Stimulated activated CD4-positive, alpha-beta T cell treated with anti-CD3 and anti-CD28 coated beads, TNF-alpha, amount 100 ng/mL, for 48 hours (primary cell): ENCODE measurements around the gene PPP1CB.
"Not testable (repeated sequence)": the region's sequence is repeated elsewhere in the genome, so short reads cannot be mapped to it uniquely, and the experiment has no call there.

ENCODE experiments used
- DNase-seq, 3 donors: peaks; one replicate each; pipeline ENCODE4 v3.0.0-alpha.2; 2020; ENCODE audit warnings: low read depth in 3 of 3

Gene PPP1CB

GRCh38 chr2:28778392-28778791 lies 26.8 kb downstream of the PPP1CB start:
- DNase-seq = no peak

GRCh38 chr2:28779001-28779400 lies 27.4 kb downstream of the PPP1CB start:
- no peak for DNase-seq

DNA sequence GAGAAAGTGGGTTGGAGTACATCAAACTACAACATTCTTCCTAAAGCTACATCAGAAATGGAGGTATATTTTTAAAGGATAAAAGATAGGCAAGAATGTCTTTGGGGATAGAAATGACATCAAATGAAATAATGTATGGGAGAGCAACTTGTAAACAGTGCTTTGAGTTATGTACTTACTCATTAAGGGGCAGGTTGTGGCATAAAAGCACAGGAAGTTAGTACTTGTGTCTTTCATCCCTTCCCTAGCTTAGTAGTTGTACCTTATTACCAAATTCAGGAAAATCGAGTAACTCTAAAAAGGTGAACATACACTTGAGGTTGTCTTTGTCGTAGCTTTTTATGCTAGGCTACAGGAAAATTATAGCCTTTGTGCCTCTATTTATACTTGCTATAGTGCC lies 28.9 kb downstream of the PPP1CB start:
- DNase-seq = no peak

GRCh38 chr2:28782423-28782822 lies 30.8 kb downstream of the PPP1CB start:
- no peak for DNase-seq

- DNase-seq = not testable (repeated sequence)
Measured at GRCh38 chr2:28784570-28784969, 32.9 kb downstream of the PPP1CB start.

DNA sequence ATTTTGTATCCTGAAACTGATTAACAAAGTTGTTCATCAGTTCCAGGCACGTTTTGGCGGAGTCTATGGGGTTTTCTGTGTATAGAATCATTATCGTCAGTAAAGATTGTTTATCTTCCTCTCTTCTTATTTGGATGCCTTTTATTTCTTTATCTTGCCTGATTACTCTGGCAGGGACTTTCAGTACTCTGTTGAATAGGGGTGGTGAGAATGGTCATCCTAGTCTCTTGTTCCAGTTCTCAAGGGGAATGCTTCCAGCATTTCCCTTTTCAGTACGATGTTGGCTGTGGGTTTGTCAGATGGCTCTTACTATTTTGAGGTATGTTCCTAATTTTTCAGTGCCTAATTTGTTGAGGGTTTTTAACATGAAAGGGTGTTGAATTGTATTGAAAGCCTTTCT lies 45.0 kb downstream of the PPP1CB start:
- DNase-seq = no peak

DNA sequence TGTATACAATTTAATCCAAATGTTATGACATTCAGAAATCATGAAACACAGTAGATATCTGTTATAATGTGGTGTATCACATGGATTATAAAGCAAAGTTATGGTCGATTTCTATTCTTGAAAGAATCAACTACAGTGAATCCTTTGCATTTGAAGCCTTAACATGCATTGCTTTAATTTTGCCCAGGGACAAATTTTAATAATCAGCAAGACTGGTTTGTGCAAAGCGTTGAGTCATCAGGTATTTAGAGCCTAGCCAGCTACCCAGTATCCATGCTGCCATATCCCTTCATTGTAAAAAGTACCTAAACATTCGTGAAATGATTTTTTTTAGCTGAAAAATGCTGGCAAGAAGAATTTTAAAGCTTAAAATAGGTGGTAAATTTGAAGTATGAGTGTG lies 50.1 kb downstream of the PPP1CB start:
- DNase-seq = no peak

GRCh38 chr2:28802975-28803429 lies 51.4 kb downstream of the PPP1CB start:
- no peak for DNase-seq

DNA sequence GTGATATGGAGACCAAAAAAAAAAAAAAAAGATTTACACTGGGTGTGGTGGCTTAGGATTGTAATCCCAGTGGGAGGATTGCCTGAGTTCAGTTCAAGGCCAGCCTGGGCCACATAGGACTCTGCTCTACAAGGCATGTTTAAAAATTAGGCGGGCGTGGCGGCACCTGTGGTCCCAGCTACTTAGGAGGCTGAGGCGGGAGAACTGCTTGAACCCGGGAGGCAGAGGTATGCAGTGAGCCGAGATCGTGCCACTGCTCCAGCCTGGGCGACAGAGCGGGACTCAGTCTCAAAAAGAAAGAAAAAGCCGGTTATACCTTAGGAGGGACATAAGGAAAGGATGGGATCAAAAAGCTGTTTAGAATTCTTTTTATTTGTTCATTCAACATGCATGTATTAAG lies 58.3 kb downstream of the PPP1CB start:
- no peak for DNase-seq

DNA sequence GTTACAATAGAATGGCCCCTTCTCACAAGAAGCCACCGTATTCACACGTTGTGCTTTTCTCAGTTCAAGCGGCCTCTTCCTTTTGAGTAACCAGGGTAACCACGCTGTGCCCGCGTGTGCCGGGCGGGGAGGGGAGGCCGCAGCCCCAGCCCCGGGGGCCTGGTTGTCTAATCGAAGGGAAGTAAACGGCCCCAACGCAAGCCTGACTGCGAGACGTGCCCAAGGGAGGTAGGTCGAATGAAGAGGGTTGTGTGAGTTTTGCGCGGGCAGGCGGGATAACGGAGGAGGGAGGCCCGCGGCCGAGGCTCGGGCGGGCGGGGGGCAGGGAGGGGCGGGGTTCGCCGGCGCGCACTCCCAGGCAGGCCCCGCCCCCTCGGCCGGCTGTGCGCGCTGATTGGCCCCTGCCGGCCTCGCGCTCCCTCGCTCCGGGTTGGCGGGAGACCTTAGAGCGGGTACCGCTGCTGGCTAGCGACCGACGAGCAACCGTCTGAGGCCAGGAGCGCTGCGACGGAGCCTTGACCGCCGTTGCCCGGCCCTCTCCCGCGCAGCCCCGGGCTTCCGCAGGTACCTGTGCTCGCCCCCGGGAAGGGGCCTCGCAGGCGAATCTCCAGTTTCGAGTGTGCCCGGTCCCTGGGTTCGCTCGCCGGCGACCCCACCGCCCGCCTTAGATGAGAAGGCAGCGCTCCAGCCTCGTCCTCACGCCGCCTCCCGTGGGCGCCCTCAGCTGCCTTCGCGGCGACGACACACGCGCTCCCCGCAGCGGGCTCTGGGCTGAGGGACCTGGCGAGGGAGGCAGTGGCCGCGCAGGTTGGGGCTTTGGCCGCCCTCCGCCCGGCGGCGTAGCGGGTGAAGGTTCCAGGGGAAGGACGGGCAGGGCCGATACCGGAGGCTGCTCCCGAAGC lies 59.0 kb downstream of the PPP1CB start, which contains the start of gene SPDYA:
Gene SPDYA, plus strand, starts transcription at position 451 of the 902 bp plus-strand sequence. CDS start 5,181 bp downstream, outside the sequence.
- peak; percentile 59 to 78 (median 67) for DNase-seq

GRCh38 chr2:28818053-28818452 lies 66.4 kb downstream of the PPP1CB start:
- no peak for DNase-seq

GRCh38 chr2:28821295-28821958 lies 69.8 kb downstream of the PPP1CB start:
- peak; percentile 21 to 65 (median 44) for DNase-seq

DNA sequence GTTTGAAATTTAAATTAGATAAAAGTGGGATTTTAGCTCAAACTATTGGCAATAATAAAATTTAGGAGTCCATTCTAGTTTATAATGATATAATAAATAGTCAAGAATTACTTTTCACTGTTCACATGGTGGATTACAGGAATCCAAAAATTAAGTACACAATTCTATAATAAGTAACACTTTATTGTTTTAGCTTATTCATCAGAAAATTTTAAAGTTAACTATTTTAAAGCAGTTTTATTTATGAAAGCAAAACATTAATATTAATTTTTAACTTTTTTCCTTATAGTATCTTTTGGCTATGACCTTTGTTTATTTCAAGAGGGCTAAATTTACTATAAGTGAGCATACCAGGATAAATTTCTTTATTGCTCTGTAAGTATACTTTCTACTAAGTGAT lies 70.4 kb downstream of the PPP1CB start:
- DNase-seq = no peak

- no peak for DNase-seq
Measured at GRCh38 chr2:28824207-28824606, 72.6 kb downstream of the PPP1CB start.

DNA sequence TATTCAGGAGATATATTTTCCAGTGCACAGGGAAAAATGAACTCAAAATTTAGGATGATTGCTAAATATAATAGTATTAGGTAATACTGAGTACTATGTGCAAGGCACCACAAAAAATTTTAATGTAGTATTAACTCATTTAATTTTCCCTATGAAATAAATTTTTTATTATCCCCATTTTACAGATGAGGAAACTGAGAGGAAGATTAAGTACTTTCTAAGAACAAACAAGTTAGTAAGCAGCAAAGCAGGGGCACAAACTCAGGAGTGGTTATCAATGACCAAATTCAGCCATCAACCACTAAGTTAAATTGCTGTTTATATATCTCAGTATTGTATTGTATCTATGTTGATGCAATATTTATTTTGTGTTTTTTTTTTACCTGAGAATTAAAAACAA lies 73.2 kb downstream of the PPP1CB start:
- no peak for DNase-seq

DNA sequence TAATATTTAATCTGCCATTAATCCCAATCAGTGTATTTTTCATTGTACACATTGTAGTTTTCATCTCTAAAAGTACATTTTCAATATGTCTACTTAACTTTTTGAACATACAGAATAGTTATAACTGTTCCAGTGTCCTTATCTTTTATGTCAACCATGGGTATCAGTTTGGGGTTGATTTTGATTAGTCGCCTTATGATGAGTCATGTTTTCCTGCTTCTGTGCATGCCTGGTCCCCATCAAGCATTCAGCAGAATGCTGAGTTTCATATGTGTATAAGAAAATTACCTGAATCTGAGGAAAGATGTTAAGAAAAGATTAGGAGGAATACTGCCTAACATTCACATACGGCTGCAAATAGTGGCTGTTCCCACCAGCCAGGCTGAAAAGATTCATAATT lies 76.8 kb downstream of the PPP1CB start:
- DNase-seq = no peak

DNA sequence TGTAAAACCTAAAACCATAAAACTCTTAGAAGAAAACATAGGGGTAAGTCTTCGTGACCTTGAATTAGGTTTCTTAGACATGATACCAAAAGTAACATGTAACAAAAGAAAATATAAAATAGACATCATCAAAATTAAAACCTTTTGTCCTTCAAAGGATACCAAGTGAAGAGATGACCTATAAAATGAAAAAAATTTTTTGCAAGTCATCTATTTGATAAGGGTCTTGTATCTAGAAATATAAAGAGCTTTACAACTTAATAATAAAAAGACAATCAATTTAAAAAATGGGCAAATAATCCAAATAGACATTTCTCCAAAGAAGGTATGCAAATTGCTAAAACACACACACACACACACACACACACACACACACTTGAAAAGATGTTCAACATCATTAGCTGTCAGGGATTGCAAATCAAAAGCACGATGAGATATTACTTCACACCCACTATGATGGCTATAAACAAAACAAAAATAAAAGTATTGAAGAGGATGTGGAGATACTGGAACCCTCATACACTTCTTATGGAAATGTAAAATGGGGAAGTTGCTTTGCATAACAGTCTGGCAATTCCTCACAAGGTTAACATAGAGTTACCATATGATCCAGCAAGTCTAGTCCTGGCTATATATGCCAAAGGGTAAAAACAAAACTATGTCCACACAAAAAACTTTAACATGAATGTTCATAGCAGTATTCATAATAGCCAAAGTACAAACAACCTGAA lies 82.3 kb downstream of the PPP1CB start:
- DNase-seq = no peak

DNA sequence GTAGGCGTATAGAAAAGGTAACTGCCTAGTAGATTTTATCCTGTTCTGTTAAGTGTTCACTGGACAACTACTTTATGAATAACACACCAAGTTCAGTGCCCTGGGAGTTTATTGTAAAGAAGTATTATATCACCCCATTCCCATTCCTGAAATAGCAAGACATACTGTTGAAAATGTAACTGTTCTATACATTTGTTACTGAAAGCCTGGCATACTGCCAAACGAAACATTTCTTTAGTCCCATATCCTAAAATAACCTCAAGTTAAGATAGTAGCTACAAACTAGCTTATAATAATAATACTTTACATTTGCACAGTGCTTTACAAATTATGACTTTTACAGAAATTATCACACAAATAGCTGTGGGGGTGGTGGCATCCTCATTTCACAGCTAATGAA lies 84.2 kb downstream of the PPP1CB start:
- no peak for DNase-seq

DNA sequence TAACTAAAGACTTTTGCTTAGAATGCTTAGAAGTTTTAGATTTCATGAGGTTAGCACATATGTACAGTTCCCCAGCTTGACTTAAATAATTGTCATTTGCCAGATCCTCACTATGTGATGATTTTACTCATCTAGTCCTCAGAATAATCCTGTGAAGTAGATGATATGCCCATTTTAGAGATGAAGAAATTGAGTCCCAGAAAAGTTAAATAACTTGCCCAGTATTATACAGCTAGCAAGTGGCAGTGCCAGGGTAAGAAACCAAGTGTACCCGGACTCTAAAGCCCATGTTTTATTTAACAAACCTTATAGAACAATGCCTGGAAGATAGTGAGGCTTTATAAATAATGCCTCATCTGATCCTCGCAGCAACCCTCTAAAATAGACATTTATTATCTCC lies 87.3 kb downstream of the PPP1CB start:
- DNase-seq = no peak

DNA sequence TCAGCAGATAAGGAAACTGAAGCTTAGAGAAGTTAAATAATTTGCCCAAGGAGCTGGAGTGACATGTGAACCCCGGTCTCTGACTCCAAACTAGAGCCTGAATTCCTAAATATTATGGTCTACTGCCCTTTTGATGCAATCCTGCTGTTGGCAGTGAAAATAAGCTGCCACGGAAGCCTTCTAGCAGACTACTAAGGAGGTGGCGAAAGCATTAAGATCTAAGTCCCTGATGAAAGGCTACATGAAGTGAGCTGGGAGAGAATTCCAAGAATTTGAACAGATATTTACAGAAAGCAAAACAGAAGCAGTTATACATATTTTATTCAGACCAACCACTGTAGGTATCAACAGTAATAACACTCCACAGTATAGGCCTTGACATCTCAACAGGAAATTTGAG lies 90.4 kb downstream of the PPP1CB start:
- no peak for DNase-seq
